COR-L47 (cell line): Measurements from ENCODE around the gene MAZ.

Source experiments
- DNase-seq: peaks from one replicate; lab custom pipeline; 2025; lab: John Stamatoyannopoulos, UW

Gene MAZ

GRCh38 chr16:29857133-29857760 is 50.9 kb downstream of the MAZ start:
- DNase-seq, result no peak

GRCh38 chr16:29858149-29858849 is 52.0 kb downstream of the MAZ start:
- no peak for DNase-seq

DNA sequence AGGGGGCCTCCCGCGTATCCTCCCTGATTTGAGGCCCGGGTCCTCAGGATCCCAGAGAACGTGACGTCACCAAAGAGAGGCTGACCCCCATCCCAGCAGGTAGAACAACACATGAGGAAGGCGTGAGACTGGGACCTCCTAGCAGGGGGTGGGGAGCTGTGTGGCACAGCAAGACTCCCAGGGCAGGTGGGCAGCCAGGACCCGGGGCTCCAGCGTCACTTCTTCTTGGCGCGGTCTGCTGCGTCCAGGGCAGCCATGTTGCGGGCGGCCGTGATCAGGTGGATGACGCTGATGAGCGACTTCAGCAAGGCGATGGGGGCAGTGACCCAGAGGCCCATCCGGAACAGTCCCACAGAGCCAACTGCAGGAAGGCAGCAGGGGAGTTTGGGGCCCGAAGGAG is 52.6 kb downstream of the MAZ start:
- no peak for DNase-seq

GRCh38 chr16:29860218-29860617 is 53.9 kb downstream of the MAZ start:
- no peak for DNase-seq
